Endothelial cell of umbilical vein (primary cell): Measurements from ENCODE around the gene TNS1. TPM values are rescaled to one million over a fixed set of nuclear protein-coding genes. Genes with fewer than 3 reads are reported as not detected.

Experiments used
- BruUV-seq: library from RNA; stranded (reverse); fragments of 400-500 nt; replicated peaks from 2 replicates; lab custom pipeline; 2021; lab: Mats Ljungman, UMichigan
- CTCF ChIA-PET: fragments of 300-600, 350-600 bp; sonication (Branson Sonifier 250); formaldehyde crosslinking; loops from one replicate; lab custom pipeline; 2021; ENCODE audit warnings: antibody characterized with exemption, inconsistent platforms; lab: Charles Lee
- POLR2A ChIA-PET: fragments of 300-600, 350-600 bp; sonication (Branson Sonifier 250); formaldehyde crosslinking; loops from one replicate; lab custom pipeline; 2021; ENCODE audit warnings: antibody characterized with exemption, inconsistent platforms; lab: Charles Lee
- DNase-seq: peaks from one replicate; pipeline ENCODE4 v3.0.0-alpha.2; 2011; ENCODE audit warnings: low read depth, low spot score
- FAIRE-seq: peaks from 2 replicates; lab custom pipeline; 2011; peaks lifted over from hg19 to GRCh38; lab: Jason Lieb, UNC
- H2AFZ ChIP-seq: 2 replicates; pipeline ENCODE4 v1.6.0; 2012; ENCODE audit warnings: low read depth, low read length, control low read depth, inconsistent platforms
- H3K27ac ChIP-seq: 2 replicates; pipeline ENCODE4 v1.5.1; 2011; ENCODE audit warnings: low read depth, mild to moderate bottlenecking, control low read depth, low read length, moderate library complexity; ENCODE audit not compliant: insufficient read depth
- H3K27me3 ChIP-seq, 2 experiments: 2 replicates each; pipeline versions ENCODE4 v1.6.0 to v1.6.1; 2011; ENCODE audit warnings: low read length in 2 of 2, mixed read lengths in 1 of 2; ENCODE audit not compliant: control insufficient read depth in 2 of 2, insufficient read depth in 2 of 2
- H3K36me3 ChIP-seq, 2 experiments: 2 replicates in 1 of 2; 3 replicates in 1 of 2; pipeline ENCODE4 v1.5.1; 2011; ENCODE audit warnings: low read length in 2 of 2, mild to moderate bottlenecking in 1 of 2, moderate library complexity in 1 of 2; ENCODE audit not compliant: control insufficient read depth in 2 of 2, insufficient read depth in 2 of 2; ENCODE audit errors: extremely low read depth in 1 of 2
- H3K4me1 ChIP-seq: 3 replicates; pipeline ENCODE4 v1.5.1; 2011; ENCODE audit warnings: mild to moderate bottlenecking, low read length; ENCODE audit not compliant: control insufficient read depth, insufficient read depth; ENCODE audit errors: extremely low read depth
- H3K4me2 ChIP-seq: 2 replicates; pipeline ENCODE4 v1.6.1; 2011; ENCODE audit warnings: low read length, control low read depth, mixed read lengths; ENCODE audit not compliant: insufficient read depth
- H3K4me3 ChIP-seq, 3 experiments: fragments of 200-600 bp in 1 of 3; sonication (generic), shearing (Covaris generic) in 1 of 3; replicated peaks in 1 of 3; 2 replicates each; pipeline ENCODE4 v1.5.1; 2011 to 2016; ENCODE audit warnings: control low read depth in 3 of 3, low read length in 3 of 3, mild to moderate bottlenecking in 2 of 3, inconsistent platforms in 1 of 3, low read depth in 1 of 3, moderate library complexity in 1 of 3; ENCODE audit not compliant: insufficient read depth in 1 of 3
- H3K79me2 ChIP-seq: 2 replicates; pipeline ENCODE4 v1.6.0; 2012; ENCODE audit warnings: low read length, inconsistent platforms; ENCODE audit not compliant: control insufficient read depth, insufficient read depth
- H3K9ac ChIP-seq: replicated peaks from 2 replicates; pipeline ENCODE3; 2011; ENCODE audit warnings: low read length, control low read depth; ENCODE audit not compliant: insufficient read depth; ENCODE audit errors: extremely low read depth
- H3K9me1 ChIP-seq: replicated peaks from 3 replicates; pipeline ENCODE4 v1.6.0; 2011; ENCODE audit warnings: mild to moderate bottlenecking, low read length; ENCODE audit not compliant: control insufficient read depth, insufficient read depth; ENCODE audit errors: extremely low read depth
- H3K9me3 ChIP-seq: replicated peaks from 2 replicates; pipeline ENCODE4 v1.5.1; 2012; ENCODE audit warnings: low read length, inconsistent platforms; ENCODE audit not compliant: control insufficient read depth, insufficient read depth
- H4K20me1 ChIP-seq: replicated peaks from 2 replicates; pipeline ENCODE3; 2011; ENCODE audit warnings: mild to moderate bottlenecking, low read length; ENCODE audit not compliant: control insufficient read depth, insufficient read depth; ENCODE audit errors: extremely low read depth
- CTCF ChIP-seq, 2 donors: IDR thresholded peaks; 1 replicate in 1 of 2; 2 replicates in 1 of 2; pipeline ENCODE4 v1.5.1; 2011; ENCODE audit warnings: low read length in 2 of 2, mild to moderate bottlenecking in 2 of 2, moderate library complexity in 2 of 2, control low read depth in 1 of 2, inconsistent platforms in 1 of 2, low read depth in 1 of 2; ENCODE audit not compliant: insufficient read depth in 1 of 2; ENCODE audit errors: extremely low read depth in 1 of 2
- EZH2 ChIP-seq: IDR thresholded peaks from 2 replicates; pipeline ENCODE4 v1.6.1; 2012; ENCODE audit warnings: borderline replicate concordance, low read depth, mild to moderate bottlenecking, moderate library complexity, low read length, inconsistent platforms; ENCODE audit not compliant: severe bottlenecking
- FOS ChIP-seq: IDR thresholded peaks from 2 replicates; pipeline ENCODE4 v1.6.1; 2011; ENCODE audit warnings: mild to moderate bottlenecking, low read length, moderate library complexity, borderline replicate concordance; ENCODE audit not compliant: insufficient read depth
- GATA2 ChIP-seq: IDR thresholded peaks from 2 replicates; pipeline ENCODE4 v1.7.0; 2011; ENCODE audit warnings: low read depth, mild to moderate bottlenecking, moderate library complexity, mixed read lengths, low read length; ENCODE audit not compliant: insufficient read length, insufficient read depth
- MYC ChIP-seq: IDR thresholded peaks from one replicate; pipeline ENCODE4 v1.6.1; 2011; ENCODE audit warnings: mild to moderate bottlenecking, low read depth, low read length
- POLR2AphosphoS5 ChIP-seq: IDR thresholded peaks from 2 replicates; pipeline ENCODE4 v1.6.1; 2012; ENCODE audit warnings: low read depth, mild to moderate bottlenecking, control low read depth, low read length, moderate library complexity; ENCODE audit not compliant: insufficient read depth
- dilution Hi-C: fragments of 300-500 bp; cut with MboI; formaldehyde crosslinking; loops from one replicate; pipeline ENCODE4 v1.15.0; 2019; ENCODE audit warnings: low sequenced_read_pairs; ENCODE audit not compliant: extremely low pct_ligation_motif_present
- intact Hi-C: fragments of 100-400 bp; cut with micrococcal nuclease; formaldehyde crosslinking; loops from one replicate; pipeline ENCODE4 v1.10.0; 2022
- polyA plus RNA-seq, 4 experiments: library from polyadenylated mRNA; depleted of rRNA in 3 of 4; stranded (reverse) in 3 of 4; unstranded in 1 of 4; fragments of >200 nt; gene quantifications; 2 replicates each; pipeline versions ENCODE4 v1.2.1 to v1.2.3, GENCODE V29; 2011 to 2012; ENCODE audit warnings: missing spikeins in 1 of 4
- total RNA-seq: library from RNA; stranded (reverse); gene quantifications from 2 replicates; pipeline ENCODE4 v1.2.3, GENCODE V29; 2021

TNS1 gene
- total and polyA plus RNA-seq, 2 donors (not counting 3 experiments of a cell fraction or from before 2014, with no cell fraction given) = 11.0 to 52.1 TPM

- FAIRE-seq (peak; percentile 75), DNase-seq (peak; percentile 51)
- Histone ChIP-seq H3K4me3 (no peak overlapping the region), H3K9ac (no peak overlapping the region), H3K27ac (peak overlapping the region; percentile 12), H3K4me1 (peaks cover 26% of the 10 kb centered on the region), H3K27me3 (no peaks in the 10 kb centered on the region), H2AFZ (peak overlapping the region; percentile 25), H3K36me3 (no peaks in the 10 kb centered on the region), H3K4me2 (peak overlapping the region; percentile 24), H3K9me3 (no peaks in the 10 kb centered on the region), H3K9me1 (no peaks in the 10 kb centered on the region), H3K79me2 (no peaks in the 10 kb centered on the region), H4K20me1 (no peaks in the 10 kb centered on the region)
- dilution Hi-C loops (no loop called here), intact Hi-C loops (no loop called here)
- POLR2A ChIA-PET = interaction anchor here (0.6 kb wide), 1 partner anchor 63 kb away, joined by 4 read pairs; no protein-coding TSS in a partner anchor
- TF ChIP-seq FOS = no peak
- no TSS peak for BruUV-seq
- CTCF ChIA-PET = interaction anchor here (0.9 to 7.4 kb wide), 6 partner anchors 10 to 195 kb away, joined by 3 to 204 read pairs (median 8); no protein-coding TSS in a partner anchor
These were observed 19.2 kb downstream of the TNS1 start for GRCh38 chr2:217983276-217984233.

- H4K20me1 ChIP-seq = no peaks in the 10 kb centered on the region
- BruUV-seq = no TSS peak
- ChIA-PET POLR2A (no interaction called here), CTCF (interaction anchor here (1.2 to 1.7 kb wide), 3 partner anchors 11 to 38 kb away, joined by 3 to 4 read pairs (median 4); no protein-coding TSS in a partner anchor)
- H3K27ac ChIP-seq = no peak overlapping the region
- peaks cover 21% of the 10 kb centered on the region for H3K4me1 ChIP-seq
- H3K9ac ChIP-seq = no peak overlapping the region
- no peaks in the 10 kb centered on the region for H3K27me3 ChIP-seq
- FAIRE-seq (no peak), DNase-seq (no peak)
- dilution Hi-C loops (no loop called here), intact Hi-C loops (no loop called here)
- H3K4me2 ChIP-seq = no peak overlapping the region
- H3K36me3 ChIP-seq = no peaks in the 10 kb centered on the region
- H2AFZ ChIP-seq = no peak overlapping the region
- H3K9me1 ChIP-seq = no peaks in the 10 kb centered on the region
- H3K79me2 ChIP-seq = no peaks in the 10 kb centered on the region
- TF ChIP-seq POLR2AphosphoS5 (no peak), MYC (no peak), EZH2 (no peak), GATA2 (no peak), CTCF (IDR thresholded peaks at IDR 0.05; ENCODE audit: extremely low read depth in 1 of 2, insufficient read depth in 1 of 2, low read depth in 1 of 2, low read length in 2 of 2) (no peak)
- no peak overlapping the region for H3K4me3 ChIP-seq
- H3K9me3 ChIP-seq = no peaks in the 10 kb centered on the region
These were observed 20.8 kb downstream of the TNS1 start for GRCh38 chr2:217981971-217982370.
